ENCODE results near the gene ANO2.

Gene ANO2

GRCh38 chr12:5624486-5625272 lies 320.4 kb downstream of the ANO2 start:
- no peak for DNase-seq (ENCODE audit: low read depth)
- TF ChIP-seq CTCF (IDR thresholded peaks at IDR 0.05; ENCODE audit: insufficient read depth, low read depth, low read length, missing control alignments) = no peak
- H3K4me3 ChIP-seq (ENCODE audit: low read length) = no peak overlapping the region

- no peak overlapping the region for H3K4me3 ChIP-seq (ENCODE audit: low read length)
- DNase-seq (ENCODE audit: low read depth) = no peak
- no peak for TF ChIP-seq CTCF (IDR thresholded peaks at IDR 0.05; ENCODE audit: insufficient read depth, low read depth, low read length, missing control alignments)
Observed at GRCh38 chr12:5623411-5623810, 321.6 kb downstream of the ANO2 start.

- no peak for DNase-seq (ENCODE audit: low read depth)
- TF ChIP-seq CTCF (IDR thresholded peaks at IDR 0.05; ENCODE audit: insufficient read depth, low read depth, low read length, missing control alignments) = no peak
- no peak overlapping the region for H3K4me3 ChIP-seq (ENCODE audit: low read length)
Observed at GRCh38 chr12:5622280-5622679, 322.8 kb downstream of the ANO2 start.

GRCh38 chr12:5621329-5621728 lies 323.7 kb downstream of the ANO2 start:
- no peak for DNase-seq (ENCODE audit: low read depth)
- no peak for TF ChIP-seq CTCF (IDR thresholded peaks at IDR 0.05; ENCODE audit: insufficient read depth, low read depth, low read length, missing control alignments)
- no peak overlapping the region for H3K4me3 ChIP-seq (ENCODE audit: low read length)

- no peak overlapping the region for H3K4me3 ChIP-seq (ENCODE audit: low read length)
- no peak for TF ChIP-seq CTCF (IDR thresholded peaks at IDR 0.05; ENCODE audit: insufficient read depth, low read depth, low read length, missing control alignments)
- DNase-seq (ENCODE audit: low read depth) = no peak
Observed at GRCh38 chr12:5620896-5621295, 324.2 kb downstream of the ANO2 start.

GRCh38 chr12:5619628-5620027 lies 325.4 kb downstream of the ANO2 start:
- no peak for TF ChIP-seq CTCF (IDR thresholded peaks at IDR 0.05; ENCODE audit: insufficient read depth, low read depth, low read length, missing control alignments)
- DNase-seq (ENCODE audit: low read depth) = no peak

GRCh38 chr12:5616854-5617253 lies 328.2 kb downstream of the ANO2 start:
- H3K4me3 ChIP-seq (ENCODE audit: low read length) = no peak overlapping the region
- DNase-seq (ENCODE audit: low read depth) = no peak
- TF ChIP-seq CTCF (IDR thresholded peaks at IDR 0.05; ENCODE audit: insufficient read depth, low read depth, low read length, missing control alignments) = no peak

More at GRCh38 chr12:5619628-5620027, 325.4 kb downstream of the ANO2 start:
- H3K4me3 ChIP-seq (ENCODE audit: low read length) = no peak overlapping the region

Data from epithelial cell of esophagus (primary cell).